ENCODE data around the gene NFKB1. TPM values are rescaled to one million over a fixed set of nuclear protein-coding genes. Genes with fewer than 3 reads are reported as not detected.

The NFKB1 gene
- polyA plus RNA-seq, 2 of the 4 experiments (the other 2 are of a cell fraction) = 15.2 to 18.3 TPM

DNA sequence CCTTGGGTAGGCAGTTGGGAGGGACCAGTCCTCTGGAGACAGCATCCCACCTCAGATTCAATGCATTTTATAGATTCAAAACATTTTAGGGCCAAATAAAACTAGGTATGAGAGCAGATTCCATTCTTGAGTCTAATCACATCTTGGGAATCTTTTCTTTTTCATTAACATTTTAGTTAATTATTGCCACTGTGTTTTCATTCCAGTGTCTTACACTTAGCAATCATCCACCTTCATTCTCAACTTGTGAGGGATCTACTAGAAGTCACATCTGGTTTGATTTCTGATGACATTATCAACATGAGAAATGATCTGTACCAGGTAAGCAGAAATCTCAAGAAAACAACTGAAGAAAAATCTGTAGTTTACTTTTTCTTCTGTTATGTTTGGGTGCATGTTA, 99.5 kb downstream of the NFKB1 start:
- FAIRE-seq = no peak
- no peak overlapping the region for H3K4me2 ChIP-seq
- H3K4me1 ChIP-seq = peaks cover 9% of the 10 kb centered on the region; the same call in 1 of the 3 replicates
- H3K4me3 ChIP-seq = no peak overlapping the region
- ChIA-PET CTCF (no interaction called here), POLR2A (no interaction called here)
- TF ChIP-seq SREBF2 (IDR thresholded peaks at IDR 0.05) (no peak), PHF8 (IDR thresholded peaks at IDR 0.05; ENCODE audit: borderline replicate concordance, low read depth) (no peak), NPAS2 (CRISPR knock-in tag; IDR thresholded peaks at IDR 0.05; ENCODE audit: borderline replicate concordance) (no peak), MAZ (IDR thresholded peaks at IDR 0.05; ENCODE audit: borderline replicate concordance, low read depth, low read length) (no peak), ESRRA (IDR thresholded peaks at IDR 0.05; ENCODE audit: borderline replicate concordance, low read length) (no peak), MYC (IDR thresholded peaks at IDR 0.05; ENCODE audit: borderline replicate concordance, low read length) (no peak), HOXB13 (CRISPR knock-in tag; IDR thresholded peaks at IDR 0.05; ENCODE audit: low read depth) (no peak), EHMT2 (IDR thresholded peaks at IDR 0.05; ENCODE audit: low read depth) (no peak), FOSB (CRISPR knock-in tag; IDR thresholded peaks at IDR 0.05) (no peak), CHD2 (IDR thresholded peaks at IDR 0.05; ENCODE audit: low read length, partially characterized antibody) (no peak), NR3C1 (IDR thresholded peaks at IDR 0.05) (no peak), POLR2AphosphoS2 (conservative IDR thresholded peaks at IDR 0.05; ENCODE audit: low read length) (no peak), HOXB5 (CRISPR knock-in tag; IDR thresholded peaks at IDR 0.05) (no peak), RNF2 (IDR thresholded peaks at IDR 0.05; ENCODE audit: borderline replicate concordance, low read depth) (no peak), SMC3 (IDR thresholded peaks at IDR 0.05) (no peak), JUN (IDR thresholded peaks at IDR 0.05) (no peak), POLR2A (IDR thresholded peaks at IDR 0.05; ENCODE audit: low read length) (no peak), KDM5A (IDR thresholded peaks at IDR 0.05) (no peak)
- TF ChIP-seq, protein P1, sequence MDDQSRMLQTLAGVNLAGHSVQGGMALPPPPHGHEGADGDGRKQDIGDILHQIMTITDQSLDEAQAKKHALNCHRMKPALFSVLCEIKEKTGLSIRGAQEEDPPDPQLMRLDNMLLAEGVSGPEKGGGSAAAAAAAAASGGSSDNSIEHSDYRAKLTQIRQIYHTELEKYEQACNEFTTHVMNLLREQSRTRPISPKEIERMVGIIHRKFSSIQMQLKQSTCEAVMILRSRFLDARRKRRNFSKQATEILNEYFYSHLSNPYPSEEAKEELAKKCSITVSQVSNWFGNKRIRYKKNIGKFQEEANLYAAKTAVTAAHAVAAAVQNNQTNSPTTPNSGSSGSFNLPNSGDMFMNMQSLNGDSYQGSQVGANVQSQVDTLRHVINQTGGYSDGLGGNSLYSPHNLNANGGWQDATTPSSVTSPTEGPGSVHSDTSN (IDR thresholded peaks at IDR 0.05) = no peak
- no peak for ATAC-seq
- H3K27ac ChIP-seq = no peak overlapping the region
- H3K9me3 ChIP-seq = no peaks in the 10 kb centered on the region
- no peak for DNase-seq (ENCODE audit: low read depth in 1 of 2, low spot score in 1 of 2)

DNA sequence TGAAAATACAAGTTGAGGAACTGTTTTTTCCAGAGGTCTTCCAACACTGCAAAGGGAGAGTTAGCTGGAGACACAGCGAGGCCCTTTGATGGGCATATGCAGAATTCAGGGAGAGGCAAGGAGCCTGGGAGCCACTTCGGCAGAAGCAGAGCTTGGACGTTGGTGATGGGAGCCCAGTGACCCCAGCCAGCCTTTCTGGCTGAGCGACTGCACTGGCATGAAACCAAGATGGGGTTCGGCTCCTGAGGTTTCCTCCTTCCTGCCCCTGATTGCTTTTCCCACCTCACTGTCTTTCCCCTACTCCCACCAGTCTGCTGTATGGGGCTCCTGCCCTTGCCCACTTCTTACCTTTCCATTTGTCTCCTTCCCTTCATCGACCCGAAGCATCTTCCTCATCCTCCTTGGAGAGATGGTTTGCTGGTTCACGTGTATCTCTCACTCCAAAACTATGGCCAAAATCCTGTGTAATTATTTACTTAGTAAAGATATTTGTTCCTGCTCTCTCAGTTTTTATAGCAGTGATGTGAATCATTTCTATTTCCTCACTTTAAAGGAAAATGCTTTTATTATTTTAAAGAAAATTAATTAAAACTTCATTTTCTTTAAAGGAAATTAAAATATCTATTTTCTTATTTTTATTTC, 100.5 kb downstream of the NFKB1 start:
- DNase-seq (ENCODE audit: low read depth in 1 of 2, low spot score in 1 of 2) (no peak), ATAC-seq (no peak), FAIRE-seq (no peak)
- Histone ChIP-seq H3K27ac (no peak overlapping the region), H3K9me3 (no peaks in the 10 kb centered on the region), H3K4me1 (peaks cover 9% of the 10 kb centered on the region; the same call in 1 of the 3 replicates), H3K4me3 (no peak overlapping the region), H3K4me2 (no peak overlapping the region)
- 73% methylated on average over 8 of the region's 8 CpGs for WGBS (ENCODE audit: missing lambda C conversion rate)
- ChIA-PET POLR2A (no interaction called here), CTCF (interaction anchor here (0.6 to 1.3 kb wide), 3 partner anchors 18 to 208 kb away, joined by 3 read pairs; no protein-coding TSS in a partner anchor)
- TF ChIP-seq MAZ (IDR thresholded peaks at IDR 0.05; ENCODE audit: borderline replicate concordance, low read depth, low read length) (no peak), HOXB13 (CRISPR knock-in tag; IDR thresholded peaks at IDR 0.05; ENCODE audit: low read depth) (no peak), RFX5 (IDR thresholded peaks at IDR 0.05) (no peak), ZSCAN20 (CRISPR knock-in tag; IDR thresholded peaks at IDR 0.05) (no peak), HEYL (CRISPR knock-in tag; IDR thresholded peaks at IDR 0.05) (no peak), POLR2AphosphoS2 (conservative IDR thresholded peaks at IDR 0.05; ENCODE audit: low read length) (no peak), FOSL2 (IDR thresholded peaks at IDR 0.05) (no peak), FOSL2 (CRISPR knock-in tag; IDR thresholded peaks at IDR 0.05) (no peak), EHMT2 (IDR thresholded peaks at IDR 0.05; ENCODE audit: low read depth) (no peak), EP300 (IDR thresholded peaks at IDR 0.05) (no peak), CBX2 (IDR thresholded peaks at IDR 0.05; ENCODE audit: borderline replicate concordance, low read depth) (no peak), ZNF302 (CRISPR knock-in tag; IDR thresholded peaks at IDR 0.05) (no peak), TFCP2L1 (CRISPR knock-in tag; IDR thresholded peaks at IDR 0.05) (no peak), CHD4 (IDR thresholded peaks at IDR 0.05; ENCODE audit: borderline replicate concordance) (no peak)
- TF ChIP-seq, protein P2, sequence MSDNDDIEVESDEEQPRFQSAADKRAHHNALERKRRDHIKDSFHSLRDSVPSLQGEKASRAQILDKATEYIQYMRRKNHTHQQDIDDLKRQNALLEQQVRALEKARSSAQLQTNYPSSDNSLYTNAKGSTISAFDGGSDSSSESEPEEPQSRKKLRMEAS (IDR thresholded peaks at IDR 0.05) = no peak

Measured in A549 (cell line).